Osteocyte (in vitro differentiated cells): Measurements from ENCODE around the gene ZSWIM7. TPM values are rescaled to one million over a fixed set of nuclear protein-coding genes. Genes with fewer than 3 reads are reported as not detected.
"Not testable (repeated sequence)": the region's sequence is repeated elsewhere in the genome, so short reads cannot be mapped to it uniquely, and the experiment has no call there.

Experiments
- DNase-seq: peaks from one replicate; pipeline ENCODE4 v3.0.0; 2021; ENCODE audit warnings: mixed read lengths; ENCODE audit not compliant: unreplicated experiment; ENCODE audit errors: extremely low spot score
- H3K27ac Mint-ChIP-seq: one replicate; pipeline ENCODE4 v1.8.0; 2021; ENCODE audit warnings: mild to moderate bottlenecking, mixed read lengths; ENCODE audit not compliant: unreplicated experiment
- H3K27me3 Mint-ChIP-seq: one replicate; pipeline ENCODE4 v1.8.0; 2021; ENCODE audit warnings: mixed read lengths; ENCODE audit not compliant: unreplicated experiment
- H3K36me3 Mint-ChIP-seq: one replicate; pipeline ENCODE4 v1.8.0; 2021; ENCODE audit warnings: mixed read lengths; ENCODE audit not compliant: unreplicated experiment
- H3K4me1 Mint-ChIP-seq: one replicate; pipeline ENCODE4 v1.8.0; 2021; ENCODE audit warnings: mixed read lengths; ENCODE audit not compliant: unreplicated experiment
- H3K4me3 Mint-ChIP-seq: one replicate; pipeline ENCODE4 v1.8.0; 2021; ENCODE audit warnings: mild to moderate bottlenecking, moderate library complexity, mixed read lengths; ENCODE audit not compliant: unreplicated experiment
- H3K9me3 Mint-ChIP-seq: one replicate; pipeline ENCODE4 v1.8.0; 2021; ENCODE audit warnings: mixed read lengths; ENCODE audit not compliant: unreplicated experiment
- CTCF ChIP-seq: fragments of 200-600 bp; sonication (generic); IDR thresholded peaks from 2 replicates; pipeline ENCODE4 v1.5.0; 2021; ENCODE audit warnings: antibody characterized with exemption, mild to moderate bottlenecking, moderate library complexity
- total RNA-seq: library from RNA; stranded (reverse); gene quantifications from 2 replicates; pipeline ENCODE4 v1.2.1, GENCODE V29; 2021

Gene ZSWIM7
- total RNA-seq, 1 donor from 2014 or later: 22.2 TPM

GRCh38 chr17:15999974-16000827 is 697 bp upstream of the ZSWIM7 start:
- Mint-ChIP-seq H3K36me3 (peaks cover 40% of the 10 kb centered on the region), H3K9me3 (no peaks in the 10 kb centered on the region), H3K4me1 (peaks cover 33% of the 10 kb centered on the region), H3K27me3 (no peaks in the 10 kb centered on the region), H3K27ac (peak overlapping the region; percentile 74), H3K4me3 (peak overlapping the region; percentile 80)
- TF ChIP-seq CTCF: no peak
- DNase-seq: no peak

DNA sequence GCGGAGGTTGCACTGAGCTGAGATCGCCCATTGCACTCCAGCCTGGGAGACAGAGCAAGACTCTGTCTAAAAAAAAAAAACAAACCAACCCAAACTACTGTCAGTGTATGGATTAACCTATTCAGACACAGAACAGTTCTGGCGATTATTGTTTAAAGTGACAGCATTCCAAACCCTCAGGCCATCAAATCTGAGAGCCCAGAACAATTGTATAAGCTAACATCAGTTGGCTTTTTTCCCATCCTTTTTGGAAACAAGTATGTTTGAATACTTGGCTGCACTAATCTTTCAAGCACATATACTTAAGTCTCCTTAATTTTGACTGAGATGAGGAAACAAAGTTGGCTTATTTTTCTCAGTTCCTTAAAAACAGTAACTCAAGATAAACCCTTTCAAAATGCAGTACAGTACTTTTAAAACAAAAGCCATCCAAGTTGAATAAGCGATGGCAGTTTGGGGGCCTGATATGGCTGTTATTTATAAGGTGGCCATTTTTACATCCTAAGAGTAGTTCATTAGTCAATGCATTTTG is 1.4 kb downstream of the ZSWIM7 start:
- Mint-ChIP-seq H3K27me3 (no peaks in the 10 kb centered on the region), H3K4me3 (peak overlapping the region; percentile 93), H3K4me1 (peaks cover 35% of the 10 kb centered on the region), H3K27ac (no peak overlapping the region), H3K36me3 (peaks cover 22% of the 10 kb centered on the region), H3K9me3 (no peaks in the 10 kb centered on the region)
- TF ChIP-seq CTCF: no peak
- no peak for DNase-seq

- H3K27ac Mint-ChIP-seq: no peak overlapping the region
- TF ChIP-seq CTCF: no peak
- peaks cover 29% of the 10 kb centered on the region for H3K4me1 Mint-ChIP-seq
- H3K9me3 Mint-ChIP-seq: no peaks in the 10 kb centered on the region
- no peak for DNase-seq
- H3K27me3 Mint-ChIP-seq: no peaks in the 10 kb centered on the region
- peaks cover 6% of the 10 kb centered on the region for H3K36me3 Mint-ChIP-seq
- no peak overlapping the region for H3K4me3 Mint-ChIP-seq
Observed at GRCh38 chr17:15996322-15996721, 3.2 kb downstream of the ZSWIM7 start.

DNA sequence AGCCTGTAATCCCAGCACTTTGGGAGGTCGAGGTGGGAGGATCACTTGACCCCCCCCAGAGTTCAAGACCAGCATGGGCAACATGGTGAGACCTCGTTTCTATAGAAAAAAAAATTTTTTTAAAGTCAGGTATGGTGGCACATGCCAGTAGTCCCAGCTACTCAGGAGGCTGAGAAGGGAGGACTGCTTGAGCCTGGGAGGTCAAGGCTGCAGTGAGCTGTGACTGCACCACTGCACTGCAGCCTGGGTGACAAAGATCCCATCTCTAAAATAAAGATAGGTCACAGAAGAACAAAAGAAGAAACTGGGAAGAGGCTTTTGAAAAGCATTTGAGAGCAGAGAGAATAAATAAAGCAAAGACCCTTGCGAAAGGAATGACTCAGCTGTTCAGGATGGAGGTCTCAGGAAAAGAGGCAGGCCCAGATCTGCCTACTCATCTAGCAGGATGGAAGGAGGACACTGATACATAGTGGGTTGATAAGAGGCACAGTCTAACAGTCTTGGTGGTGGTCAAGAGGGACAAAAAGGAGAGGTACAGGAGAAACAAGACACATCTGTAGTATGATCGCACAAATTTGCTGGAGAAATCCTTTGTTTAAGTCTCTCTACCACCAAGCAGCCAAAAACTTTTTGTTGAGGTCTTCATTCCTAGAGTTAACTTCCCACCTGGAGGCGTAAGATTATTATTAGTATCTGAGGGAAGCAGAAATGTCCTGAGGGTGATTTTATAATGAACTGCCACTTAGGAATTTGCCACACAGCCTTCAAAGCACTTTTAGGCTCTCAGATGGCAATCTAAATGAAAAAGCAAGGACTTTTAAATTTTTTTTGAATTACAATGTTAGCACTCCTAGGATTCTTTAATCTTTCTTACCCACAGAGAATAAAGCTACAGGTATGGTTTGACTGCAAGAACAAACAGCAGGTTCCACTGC is 17.6 kb downstream of the ZSWIM7 start:
- no peak for DNase-seq
- no peak overlapping the region for H3K4me3 Mint-ChIP-seq
- peak overlapping the region; percentile 21 for H3K27ac Mint-ChIP-seq
- H3K4me1 Mint-ChIP-seq: peaks cover 24% of the 10 kb centered on the region
- no peaks in the 10 kb centered on the region for H3K27me3 Mint-ChIP-seq
- H3K9me3 Mint-ChIP-seq: no peaks in the 10 kb centered on the region
- H3K36me3 Mint-ChIP-seq: peaks cover 44% of the 10 kb centered on the region
- no peak for TF ChIP-seq CTCF

- DNase-seq: no peak
- H3K36me3 Mint-ChIP-seq: peaks cover 39% of the 10 kb centered on the region
- no peak overlapping the region for H3K4me3 Mint-ChIP-seq
- no peaks in the 10 kb centered on the region for H3K9me3 Mint-ChIP-seq
- no peak overlapping the region for H3K27ac Mint-ChIP-seq
- H3K4me1 Mint-ChIP-seq: peaks cover 24% of the 10 kb centered on the region
- TF ChIP-seq CTCF: no peak
- H3K27me3 Mint-ChIP-seq: no peaks in the 10 kb centered on the region
Observed at GRCh38 chr17:15981208-15981607, 18.3 kb downstream of the ZSWIM7 start.

- DNase-seq, H3K27ac Mint-ChIP-seq, H3K27me3 Mint-ChIP-seq, H3K9me3 Mint-ChIP-seq, H3K4me3 Mint-ChIP-seq: not testable (repeated sequence)
- Mint-ChIP-seq H3K36me3 (peaks cover 27% of the 10 kb centered on the region), H3K4me1 (peaks cover 15% of the 10 kb centered on the region)
Observed at GRCh38 chr17:15979013-15979412, 20.5 kb downstream of the ZSWIM7 start.
